IPS DF 19.7 (cell line): ENCODE measurements around the gene SYT17.
A peak's percentile ranks its signal among the peaks of the same experiment; 100 is the strongest.

ENCODE experiments used
- DNase-seq: peaks from one replicate; pipeline ENCODE4 v3.0.0-alpha.2; 2013; ENCODE audit warnings: low read depth, low spot score

Gene SYT17

GRCh38 chr16:19297454-19297853 is 129.4 kb downstream of the SYT17 start:
- DNase-seq: no peak

- DNase-seq: no peak
Measured at GRCh38 chr16:19299565-19299964, 131.5 kb downstream of the SYT17 start.

- no peak for DNase-seq
Measured at GRCh38 chr16:19301931-19302330, 133.9 kb downstream of the SYT17 start.

- DNase-seq: no peak
Measured at GRCh38 chr16:19304750-19305149, 136.7 kb downstream of the SYT17 start.

GRCh38 chr16:19305443-19305842 is 137.4 kb downstream of the SYT17 start:
- no peak for DNase-seq

GRCh38 chr16:19307587-19308241 is 139.7 kb downstream of the SYT17 start:
- no peak for DNase-seq

GRCh38 chr16:19308392-19308791 is 140.4 kb downstream of the SYT17 start:
- DNase-seq: no peak

- no peak for DNase-seq
Measured at GRCh38 chr16:19309178-19309577, 141.1 kb downstream of the SYT17 start.

GRCh38 chr16:19314718-19315425 is 146.8 kb downstream of the SYT17 start:
- DNase-seq: no peak

GRCh38 chr16:19315889-19316433 is 147.9 kb downstream of the SYT17 start:
- no peak for DNase-seq

GRCh38 chr16:19316846-19317245 is 148.8 kb downstream of the SYT17 start:
- peak; percentile 57 for DNase-seq
